Upper lobe of left lung (tissue), 6 donors: ENCODE measurements around the gene L2HGDH. TPM values are rescaled to one million over a fixed set of nuclear protein-coding genes. Genes with fewer than 3 reads are reported as not detected.

Source experiments
- ATAC-seq, 2 donors: fragments of 200-7000 bp; cut with Tn5 transposase; one replicate each; pipeline ENCODE4 v1.9.1; 2022; ENCODE audit warnings: mild to moderate bottlenecking in 2 of 2, moderate library complexity in 2 of 2; ENCODE audit not compliant: low FRiP score in 2 of 2
- DNase-seq, 2 donors: peaks; one replicate each; pipeline ENCODE4 v3.0.0-alpha.2; 2019 to 2020
- H3K27ac ChIP-seq, 4 donors: fragments of 200-600 bp; sonication (generic); one replicate each; pipeline ENCODE4 v1.5.1; 2016 to 2019
- H3K27me3 ChIP-seq, 4 donors: fragments of 200-600 bp; sonication (generic); one replicate each; pipeline ENCODE4 v1.5.1; 2017 to 2019
- H3K36me3 ChIP-seq, 4 donors: fragments of 200-600 bp; sonication (generic); one replicate each; pipeline ENCODE4 v1.5.1; 2016 to 2019
- H3K4me1 ChIP-seq, 4 donors: fragments of 200-600 bp; sonication (generic); one replicate each; pipeline ENCODE4 v1.5.1; 2018 to 2019
- H3K4me3 ChIP-seq, 4 donors: fragments of 200-600 bp; sonication (generic); one replicate each; pipeline ENCODE4 v1.5.1; 2017 to 2019; ENCODE audit warnings: mild to moderate bottlenecking in 2 of 4, moderate library complexity in 1 of 4
- H3K9me3 ChIP-seq, 4 donors: fragments of 200-600 bp; sonication (generic); one replicate each; pipeline ENCODE4 v1.5.1; 2018 to 2019
- CTCF ChIP-seq, 6 experiments: fragments of 450-650 bp in 4 of 6; fragments of 200-600 bp in 2 of 6; sonication (generic) in 2 of 6; IDR thresholded peaks; one replicate each; pipeline ENCODE4 v1.5.1; 2016 to 2019; ENCODE audit warnings: antibody characterized with exemption in 6 of 6
- EP300 ChIP-seq, 4 donors: sonication (generic); formaldehyde crosslinking; IDR thresholded peaks; one replicate each; pipeline ENCODE4 v1.5.1; 2017; ENCODE audit warnings: antibody characterized with exemption in 4 of 4, control low read depth in 2 of 4
- POLR2A ChIP-seq, 4 donors: fragments of 450-650 bp; IDR thresholded peaks; one replicate each; pipeline ENCODE4 v1.5.1; 2016 to 2017; ENCODE audit warnings: antibody characterized with exemption in 4 of 4, mild to moderate bottlenecking in 2 of 4
- POLR2AphosphoS5 ChIP-seq, 2 donors: sonication (generic); formaldehyde crosslinking; IDR thresholded peaks; one replicate each; pipeline ENCODE4 v1.5.1; 2017; ENCODE audit warnings: antibody characterized with exemption in 2 of 2
- WGBS, 2 donors: methylation state at CpG; one replicate each; pipeline ENCODE4 v1.1.5; 2017 to 2018; 5-methylcytosine and 5-hydroxymethylcytosine counted together
- total RNA-seq, 6 donors: library from RNA; depleted of rRNA in 4 of 6; stranded (reverse); fragments of >200 nt in 4 of 6; gene quantifications; one replicate each; pipeline versions ENCODE4 v1.1.0 to v1.2.1, GENCODE V29; 2016 to 2021
- donor health status: DM: no; HTN: no; CAD: no; lungs with moderate emphysema.
- donor health status: DM: no; HTN: yes; CAD: no; lungs with severe emphysema.

L2HGDH gene
- total RNA-seq, 6 donors from 2014 or later, result 1.1 to 10.1 (median 4.6) TPM

- peak overlapping the region; percentile 70 to 89 (median 74) for H3K4me3 ChIP-seq
- DNase-seq (peak; percentile 65 to 93), ATAC-seq (peak; percentile 46 to 50)
- H3K36me3 ChIP-seq, result no peaks in the 10 kb centered on the region
- 0% methylated on average over 13 to 19 of the region's 64 CpGs for WGBS, 2 donors
- TF ChIP-seq POLR2A (IDR thresholded peaks at IDR 0.05), result no peak
- no peak for TF ChIP-seq CTCF (IDR thresholded peaks at IDR 0.05)
- no peak for TF ChIP-seq EP300 (IDR thresholded peaks at IDR 0.05)
- peak in 1 of 2 donors; percentile 9 for TF ChIP-seq POLR2AphosphoS5 (IDR thresholded peaks at IDR 0.05)
- H3K9me3 ChIP-seq, result no peaks in the 10 kb centered on the region
- no peaks in the 10 kb centered on the region for H3K27me3 ChIP-seq
- peaks cover 25 to 38% (median 31%) of the 10 kb centered on the region in 4 donors for H3K4me1 ChIP-seq
- peak overlapping the region; percentile 93 to 99 (median 97) for H3K27ac ChIP-seq
These were observed 81.1 kb downstream of the L2HGDH start for GRCh38 chr14:50230701-50231474.

GRCh38 chr14:50230401-50230700 lies 81.7 kb downstream of the L2HGDH start:
- TF ChIP-seq EP300 (IDR thresholded peaks at IDR 0.05) (no peak), POLR2A (IDR thresholded peaks at IDR 0.05) (no peak), POLR2AphosphoS5 (IDR thresholded peaks at IDR 0.05) (no peak), CTCF (IDR thresholded peaks at IDR 0.05) (no peak)
- H3K27me3 ChIP-seq, result no peaks in the 10 kb centered on the region
- WGBS, 2 donors, result 1 to 2% methylated on average over 6 of the region's 6 CpGs
- DNase-seq (no peak), ATAC-seq (no peak)
- H3K4me1 ChIP-seq, result peaks cover 30 to 42% (median 35%) of the 10 kb centered on the region in 4 donors
- peak overlapping the region; percentile 93 to 99 (median 97) for H3K27ac ChIP-seq
- H3K36me3 ChIP-seq, result no peaks in the 10 kb centered on the region
- no peaks in the 10 kb centered on the region for H3K9me3 ChIP-seq
- H3K4me3 ChIP-seq, result peak overlapping the region; percentile 27 to 76 (median 71)

- Histone ChIP-seq H3K4me3 (peak overlapping the region in 3 of 4 donors; percentile 70 to 76 (median 72)), H3K27me3 (no peaks in the 10 kb centered on the region), H3K27ac (peak overlapping the region; percentile 93 to 99 (median 97)), H3K9me3 (no peaks in the 10 kb centered on the region), H3K36me3 (no peaks in the 10 kb centered on the region), H3K4me1 (peaks cover 36 to 46% (median 41%) of the 10 kb centered on the region in 4 donors)
- WGBS, 2 donors, result 37 to 44% methylated on average over 2 of the region's 2 CpGs
- no peak for TF ChIP-seq POLR2AphosphoS5 (IDR thresholded peaks at IDR 0.05)
- TF ChIP-seq CTCF (IDR thresholded peaks at IDR 0.05), result no peak
- TF ChIP-seq POLR2A (IDR thresholded peaks at IDR 0.05), result no peak
- no peak for TF ChIP-seq EP300 (IDR thresholded peaks at IDR 0.05)
- DNase-seq, result no peak
- ATAC-seq, result no peak
These were observed 82.3 kb downstream of the L2HGDH start for GRCh38 chr14:50229681-50230080.

GRCh38 chr14:50228313-50228712 lies 83.7 kb downstream of the L2HGDH start:
- Histone ChIP-seq H3K4me1 (peaks cover 38 to 46% (median 41%) of the 10 kb centered on the region in 4 donors), H3K36me3 (no peaks in the 10 kb centered on the region), H3K4me3 (no peak overlapping the region), H3K9me3 (no peaks in the 10 kb centered on the region), H3K27me3 (no peaks in the 10 kb centered on the region), H3K27ac (no peak overlapping the region)
- DNase-seq (no peak), ATAC-seq (no peak)
- no peak for TF ChIP-seq POLR2A (IDR thresholded peaks at IDR 0.05)
- TF ChIP-seq POLR2AphosphoS5 (IDR thresholded peaks at IDR 0.05), result no peak
- no peak for TF ChIP-seq CTCF (IDR thresholded peaks at IDR 0.05)
- TF ChIP-seq EP300 (IDR thresholded peaks at IDR 0.05), result no peak
- WGBS, 2 donors, result 95 to 100% methylated on average over 2 of the region's 2 CpGs

- WGBS, 2 donors, result 63 to 64% methylated on average over 5 of the region's 5 CpGs
- Histone ChIP-seq H3K4me1 (peaks cover 33 to 38% (median 35%) of the 10 kb centered on the region in 4 donors), H3K27me3 (no peaks in the 10 kb centered on the region), H3K27ac (peak overlapping the region in 2 of 4 donors; percentile 17 to 29), H3K9me3 (no peaks in the 10 kb centered on the region), H3K36me3 (no peaks in the 10 kb centered on the region), H3K4me3 (no peak overlapping the region)
- DNase-seq (no peak), ATAC-seq (no peak)
- TF ChIP-seq POLR2AphosphoS5 (IDR thresholded peaks at IDR 0.05), result no peak
- TF ChIP-seq POLR2A (IDR thresholded peaks at IDR 0.05), result no peak
- no peak for TF ChIP-seq CTCF (IDR thresholded peaks at IDR 0.05)
- TF ChIP-seq EP300 (IDR thresholded peaks at IDR 0.05), result no peak
These were observed 86.1 kb downstream of the L2HGDH start for GRCh38 chr14:50225974-50226297.
